ENCODE results near the gene PTCH1.

Gene PTCH1

GRCh38 chr9:95516734-95517558, at the start of gene PTCH1:
PTCH1 (minus strand) TSS chr9:95516971.
- peak; percentile 27 for DNase-seq (ENCODE audit: low spot score)

DNA sequence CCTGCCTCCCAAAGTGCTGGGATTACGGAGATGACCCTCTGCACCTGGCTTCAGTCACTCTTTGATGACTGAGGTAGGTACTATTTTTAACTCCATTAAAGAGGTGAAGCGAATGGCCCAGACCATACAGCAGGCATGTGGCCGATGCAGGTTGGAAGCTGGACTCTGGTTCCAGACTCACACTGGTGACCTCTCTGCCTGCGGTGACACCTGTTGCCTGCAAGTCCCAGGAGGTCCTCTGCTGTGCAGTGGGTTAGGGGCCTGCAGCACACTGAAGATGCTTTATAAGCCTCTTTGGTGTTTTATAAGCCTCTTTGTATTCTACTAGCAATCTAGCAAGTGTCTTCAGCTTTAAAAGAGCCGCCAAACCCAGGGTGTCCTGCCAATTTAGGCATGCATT, 49.2 kb upstream of the PTCH1 start:
- no peak for DNase-seq (ENCODE audit: low spot score)

- no peak for DNase-seq (ENCODE audit: low spot score)
Observed at GRCh38 chr9:95561913-95562312, 45.1 kb upstream of the PTCH1 start.

DNA sequence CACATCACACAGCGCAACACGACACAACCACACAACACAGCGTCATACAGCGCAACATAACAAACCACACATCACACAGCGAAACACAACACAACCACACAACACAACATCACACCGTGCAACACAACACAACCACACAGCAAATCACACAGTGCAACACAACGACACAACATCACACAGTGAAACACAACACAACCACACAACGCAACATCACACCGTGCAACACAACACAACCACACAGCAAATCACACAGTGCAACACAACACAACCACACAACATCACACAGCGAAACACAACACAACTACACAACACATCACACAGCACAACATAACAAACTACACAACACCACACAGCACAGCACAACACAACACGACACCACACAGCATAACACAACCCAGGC, 40.4 kb upstream of the PTCH1 start:
- DNase-seq (ENCODE audit: low spot score): no peak

DNA sequence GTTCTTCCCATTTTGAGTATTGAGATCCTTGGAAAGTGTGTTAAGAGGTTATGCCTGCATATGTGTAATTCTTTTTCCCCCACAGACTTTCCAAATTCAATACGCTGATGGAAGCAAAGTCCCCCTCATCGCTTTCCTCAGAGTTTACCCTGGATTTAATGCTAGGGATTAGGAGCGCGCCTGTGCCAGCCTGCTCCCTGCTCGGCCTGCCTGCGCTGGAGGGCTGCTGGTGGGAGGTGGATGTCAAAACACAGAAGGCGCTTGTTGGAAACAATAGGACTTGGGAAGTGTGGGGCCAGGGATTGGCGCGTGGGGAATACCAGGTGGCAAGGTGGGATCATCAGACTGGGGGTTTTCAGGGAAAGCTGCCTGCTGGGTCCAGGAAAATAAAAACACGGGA, 39.8 kb upstream of the PTCH1 start:
- DNase-seq (ENCODE audit: low spot score): no peak

- peak; percentile 46 for DNase-seq (ENCODE audit: low spot score)
Observed at GRCh38 chr9:95552814-95553546, 36.2 kb upstream of the PTCH1 start.

DNA sequence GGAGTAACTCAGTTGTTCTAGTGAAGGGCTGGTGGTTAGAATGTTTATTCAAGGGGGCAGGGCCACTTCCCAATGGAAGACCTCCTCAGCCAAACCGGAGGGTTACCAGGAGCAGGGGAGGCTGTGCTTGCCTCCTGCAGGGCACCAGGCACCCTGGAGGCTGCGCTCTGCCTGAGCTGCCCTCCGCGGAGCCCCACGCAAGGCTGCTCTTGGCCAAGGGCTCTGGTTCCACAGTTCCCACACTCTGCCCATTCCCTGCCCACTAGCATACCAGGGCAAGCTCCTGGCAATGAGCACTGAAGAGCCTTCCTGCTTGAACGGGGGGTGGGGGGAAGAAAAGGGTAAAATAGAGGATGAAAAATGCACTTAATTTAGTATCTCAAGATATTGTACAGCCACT, 35.5 kb upstream of the PTCH1 start:
- DNase-seq (ENCODE audit: low spot score): no peak

DNA sequence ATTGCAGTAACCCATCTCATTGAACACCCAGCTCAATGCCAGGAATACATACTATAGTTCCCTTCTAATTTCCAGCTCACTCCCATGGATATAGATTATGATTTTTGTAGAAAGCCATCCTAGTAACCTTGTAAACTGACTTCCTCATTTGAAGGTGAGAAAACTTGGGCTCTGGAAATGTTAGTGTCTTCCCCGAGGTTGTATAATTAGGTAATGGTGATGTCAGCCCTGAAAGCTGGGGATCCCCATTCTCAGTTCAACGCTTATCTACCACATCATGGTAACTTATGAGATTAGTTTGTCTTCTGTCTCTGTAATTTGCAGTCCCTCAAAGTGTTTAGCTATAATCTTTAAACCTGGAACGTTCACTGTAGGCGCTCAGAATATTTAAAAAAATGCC, 34.6 kb upstream of the PTCH1 start:
- no peak for DNase-seq (ENCODE audit: low spot score)

DNA sequence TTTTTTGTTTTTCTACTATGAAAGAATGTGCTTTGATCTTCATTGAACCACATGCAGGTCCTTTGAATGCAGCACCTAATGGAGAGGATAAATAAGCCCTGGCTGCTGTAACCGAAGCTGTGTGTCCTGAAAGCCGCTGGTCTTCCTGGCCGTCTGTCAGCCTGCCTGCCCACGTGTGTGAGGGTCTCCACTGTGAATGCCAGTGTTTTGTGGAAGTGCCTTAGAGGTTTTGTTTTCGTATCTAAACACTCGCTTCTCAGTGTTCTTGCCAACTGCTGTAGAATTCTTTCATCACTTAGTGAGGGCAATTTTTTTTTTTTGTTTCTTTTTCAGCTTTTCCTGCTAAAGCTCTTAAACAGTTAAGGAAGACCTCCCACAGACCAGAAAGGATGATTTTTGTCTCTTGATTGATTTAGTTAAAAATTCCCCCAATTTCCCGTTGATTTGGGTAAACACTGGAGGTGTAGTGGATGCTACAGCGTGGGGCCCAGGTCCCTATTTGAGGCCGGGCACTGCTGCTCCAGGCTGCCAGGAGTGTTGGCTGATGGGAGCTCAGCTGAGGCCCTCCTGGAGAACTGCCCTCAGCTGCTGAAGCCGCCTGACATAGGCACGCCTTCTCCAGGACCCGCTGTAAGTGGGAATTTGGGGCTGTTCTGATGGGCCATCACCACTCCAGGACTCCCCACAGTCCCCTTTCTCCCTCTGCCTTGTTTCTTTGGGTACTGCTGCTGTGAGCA, 29.2 kb upstream of the PTCH1 start:
- DNase-seq (ENCODE audit: low spot score): no peak

DNA sequence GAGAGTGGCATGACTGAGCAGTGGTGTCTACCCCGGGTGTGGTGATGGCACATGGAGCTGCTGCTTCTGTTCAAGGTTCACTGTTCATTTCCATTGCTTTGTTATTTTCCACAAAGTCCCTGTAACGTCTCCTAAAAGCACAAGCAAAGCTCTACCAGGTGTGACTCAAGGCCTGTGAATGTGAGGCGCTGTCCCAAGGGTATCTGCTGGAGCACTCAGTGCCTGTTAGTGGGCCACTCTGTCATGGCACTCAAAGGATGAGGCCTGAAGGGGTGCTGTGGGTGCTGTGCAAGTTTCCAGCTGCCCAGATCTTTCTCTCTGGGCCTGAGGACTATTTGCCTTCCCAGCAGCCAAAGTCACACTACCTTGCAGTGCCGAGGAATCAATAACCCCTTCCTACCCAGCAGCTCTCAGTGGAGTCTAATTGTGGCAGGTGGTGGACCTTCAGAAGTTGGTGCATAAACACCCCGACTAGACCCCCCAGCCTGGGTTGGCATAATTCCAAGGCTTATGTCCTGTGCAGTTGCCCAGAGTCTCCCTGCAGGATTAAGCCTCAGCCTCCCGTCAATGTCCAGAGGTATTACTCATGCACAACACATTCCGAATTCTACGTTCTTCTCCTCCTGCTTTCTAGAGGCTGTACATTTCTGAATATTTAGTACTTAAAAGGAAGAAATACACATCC, 17.4 kb upstream of the PTCH1 start:
- DNase-seq (ENCODE audit: low spot score): no peak

DNA sequence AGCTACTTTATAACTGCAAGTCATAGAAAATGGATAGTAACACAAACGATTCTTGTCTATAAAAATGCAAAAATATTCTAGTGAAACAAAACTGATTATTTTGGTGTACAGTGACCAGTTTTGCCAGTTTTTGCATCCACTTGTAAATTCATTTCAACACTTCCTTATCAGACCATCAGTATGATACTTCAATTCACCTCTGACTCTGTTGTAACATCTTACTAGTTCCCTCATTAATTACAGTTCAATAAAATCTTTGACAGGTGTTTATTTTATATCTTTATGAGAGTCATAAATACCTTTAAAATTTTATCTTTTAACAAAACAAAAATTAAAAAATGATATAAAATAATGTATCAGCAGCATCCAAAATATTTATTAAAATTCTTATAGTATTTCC, 13.1 kb upstream of the PTCH1 start:
- no peak for DNase-seq (ENCODE audit: low spot score)

GRCh38 chr9:95528908-95529502, 12.2 kb upstream of the PTCH1 start:
- DNase-seq (ENCODE audit: low spot score): no peak

DNA sequence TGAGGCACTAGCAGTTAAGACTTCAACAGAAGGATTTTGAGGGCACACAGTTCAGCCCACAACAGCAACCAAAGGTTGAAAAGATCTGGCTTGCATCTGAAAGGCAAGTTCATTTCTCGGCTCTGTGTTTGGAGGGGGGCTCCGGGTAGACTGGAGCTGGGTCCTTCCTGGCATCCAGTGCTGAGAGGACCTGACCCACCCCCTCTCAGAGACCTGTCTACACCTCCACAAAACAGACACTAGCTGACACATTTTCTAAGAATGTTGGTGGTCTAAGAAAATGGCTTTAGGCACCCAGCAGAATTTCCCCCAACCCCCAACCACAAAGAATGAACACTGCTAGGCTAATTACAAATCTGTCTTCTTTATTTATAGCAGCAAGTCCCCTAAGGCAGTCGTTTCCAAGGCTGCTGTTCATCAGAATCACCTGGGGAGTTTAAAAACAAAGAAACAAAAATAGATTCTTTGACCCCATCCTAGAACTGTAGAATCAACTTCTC, 6.2 kb upstream of the PTCH1 start:
- DNase-seq (ENCODE audit: low spot score): no peak

DNA sequence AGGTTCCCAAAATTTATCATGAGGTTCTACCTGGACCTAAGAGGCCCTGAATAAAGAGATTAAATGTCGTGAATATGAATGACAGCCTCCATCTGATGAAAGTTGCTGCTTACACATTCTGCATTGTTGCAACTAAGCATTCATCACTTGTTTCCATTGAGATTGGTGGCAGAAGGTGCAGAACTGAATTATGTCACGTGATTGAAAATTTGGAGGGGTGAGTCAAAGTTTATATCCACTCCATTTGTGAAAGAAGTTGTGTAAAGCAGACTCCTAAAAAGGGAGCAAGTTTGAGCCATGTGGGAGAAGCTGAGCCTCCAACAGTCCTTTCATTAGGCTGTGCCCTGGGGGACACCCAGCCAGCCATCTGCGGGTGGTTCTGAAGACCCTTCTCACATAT, 4.9 kb upstream of the PTCH1 start:
- DNase-seq (ENCODE audit: low spot score): no peak

DNA sequence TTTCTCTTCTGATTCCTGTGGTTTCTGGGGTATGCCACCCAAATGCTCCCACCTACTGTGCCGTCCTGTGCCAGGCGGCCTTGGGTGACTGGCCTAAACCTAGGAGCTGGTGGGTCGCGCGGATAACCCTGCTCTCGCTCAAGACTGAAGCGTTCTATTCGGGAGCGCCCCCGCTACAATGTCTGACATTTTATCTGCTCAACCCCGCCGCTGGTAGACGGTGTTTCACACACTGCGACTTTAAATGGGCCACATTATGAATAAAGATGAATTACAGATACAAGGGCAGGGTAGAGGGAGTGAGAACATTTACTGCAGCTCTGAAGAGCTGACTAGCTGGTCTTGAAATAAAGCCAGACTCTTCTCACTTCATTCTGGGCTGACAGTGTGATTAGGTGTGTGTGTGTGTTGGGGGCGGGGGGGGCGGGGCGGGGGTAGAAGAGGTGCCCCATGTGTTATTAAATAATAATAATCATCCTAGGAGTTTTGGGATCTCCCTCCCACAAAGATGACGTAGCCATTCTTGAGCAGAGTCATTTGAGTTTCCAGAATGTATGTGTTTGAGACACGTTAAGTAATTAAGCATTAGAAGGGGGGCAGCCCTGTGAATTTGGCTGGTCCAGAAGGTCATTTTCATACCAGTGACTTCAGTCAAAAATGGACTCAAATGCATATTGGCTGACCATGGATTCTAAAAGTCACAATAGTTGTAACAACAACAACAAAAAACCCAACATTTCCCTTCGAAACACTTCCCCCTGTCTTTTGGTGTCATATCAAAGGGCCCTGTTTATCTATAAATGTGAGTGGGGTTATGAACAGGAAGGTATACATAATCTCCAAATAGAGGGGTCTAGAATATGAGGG, 1.0 kb upstream of the PTCH1 start:
- DNase-seq (ENCODE audit: low spot score): no peak

- peak; percentile 18 for DNase-seq (ENCODE audit: low spot score)
Observed at GRCh38 chr9:95516221-95516733, 494 bp downstream of the PTCH1 start.

GRCh38 chr9:95515272-95516113, 1.3 kb downstream of the PTCH1 start:
- peak; percentile 61 for DNase-seq (ENCODE audit: low spot score)

DNA sequence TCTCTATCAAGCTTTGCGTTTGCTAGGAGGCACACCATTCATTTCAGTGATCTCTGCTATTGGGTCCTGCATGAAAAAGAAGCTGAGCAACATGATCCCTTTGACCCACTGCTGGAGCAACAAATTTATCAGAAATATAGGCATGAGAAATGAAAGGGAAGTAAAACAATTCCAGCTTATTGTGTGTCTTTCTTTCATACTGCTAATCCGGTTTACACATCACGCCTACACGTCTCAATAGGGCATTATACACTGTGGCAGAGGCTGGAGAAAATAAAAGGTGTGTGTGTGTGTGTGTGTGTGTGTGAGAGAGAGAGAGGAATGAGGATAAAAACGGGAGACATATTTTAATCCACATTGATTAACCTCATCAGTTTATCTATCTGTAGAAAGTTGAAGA, 2.4 kb downstream of the PTCH1 start:
- DNase-seq (ENCODE audit: low spot score): no peak

DNA sequence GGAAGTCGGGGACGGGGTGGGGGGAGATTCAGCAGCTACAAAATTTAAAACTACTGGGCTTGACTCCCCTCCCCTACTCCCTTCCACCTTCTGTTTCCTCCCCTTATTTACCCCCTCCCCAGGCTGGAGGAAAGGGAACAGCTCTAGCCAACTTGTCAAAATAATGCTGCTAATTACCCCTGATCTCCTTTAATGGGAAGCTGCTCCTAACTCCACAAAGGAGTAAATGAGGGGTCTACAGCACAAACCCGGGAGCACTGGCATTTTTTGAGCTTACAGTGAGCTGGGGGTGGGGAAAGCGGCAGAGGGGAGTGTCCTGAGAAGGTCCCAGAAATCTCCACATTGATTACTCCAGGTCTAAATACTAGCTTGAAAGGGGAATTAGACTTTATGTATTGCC, 3.1 kb downstream of the PTCH1 start:
- DNase-seq (ENCODE audit: low spot score): no peak

DNA sequence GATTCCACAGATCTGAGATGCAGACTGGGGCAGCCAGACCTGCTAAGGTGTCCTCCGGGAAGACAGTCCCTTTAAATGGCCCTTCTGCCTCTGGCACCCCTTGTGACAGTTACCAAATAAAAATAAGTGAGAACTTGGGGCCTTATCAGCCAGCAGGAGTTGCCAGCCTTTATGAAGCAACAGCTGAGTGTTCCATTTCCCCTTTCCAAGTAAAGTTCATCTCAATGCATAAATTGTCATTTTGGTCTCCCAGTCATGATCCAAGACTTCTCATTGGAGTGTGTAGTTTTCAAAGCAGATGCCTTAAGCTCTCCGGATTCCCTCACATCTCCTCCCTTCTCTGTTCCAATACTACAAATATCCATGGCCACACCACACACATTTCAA, 4.1 kb downstream of the PTCH1 start:
- DNase-seq (ENCODE audit: low spot score): no peak

Measured in HuH-7.5 (cell line).